ENCODE measurements around the gene CUEDC2. TPM values are rescaled to one million over a fixed set of nuclear protein-coding genes. Genes with fewer than 3 reads are reported as not detected.

The CUEDC2 gene
- total RNA-seq, 5 donors from 2014 or later (not counting 1 experiment from before 2014, with no cell fraction given), result 32.2 to 41.4 (median 37.8) TPM

DNA sequence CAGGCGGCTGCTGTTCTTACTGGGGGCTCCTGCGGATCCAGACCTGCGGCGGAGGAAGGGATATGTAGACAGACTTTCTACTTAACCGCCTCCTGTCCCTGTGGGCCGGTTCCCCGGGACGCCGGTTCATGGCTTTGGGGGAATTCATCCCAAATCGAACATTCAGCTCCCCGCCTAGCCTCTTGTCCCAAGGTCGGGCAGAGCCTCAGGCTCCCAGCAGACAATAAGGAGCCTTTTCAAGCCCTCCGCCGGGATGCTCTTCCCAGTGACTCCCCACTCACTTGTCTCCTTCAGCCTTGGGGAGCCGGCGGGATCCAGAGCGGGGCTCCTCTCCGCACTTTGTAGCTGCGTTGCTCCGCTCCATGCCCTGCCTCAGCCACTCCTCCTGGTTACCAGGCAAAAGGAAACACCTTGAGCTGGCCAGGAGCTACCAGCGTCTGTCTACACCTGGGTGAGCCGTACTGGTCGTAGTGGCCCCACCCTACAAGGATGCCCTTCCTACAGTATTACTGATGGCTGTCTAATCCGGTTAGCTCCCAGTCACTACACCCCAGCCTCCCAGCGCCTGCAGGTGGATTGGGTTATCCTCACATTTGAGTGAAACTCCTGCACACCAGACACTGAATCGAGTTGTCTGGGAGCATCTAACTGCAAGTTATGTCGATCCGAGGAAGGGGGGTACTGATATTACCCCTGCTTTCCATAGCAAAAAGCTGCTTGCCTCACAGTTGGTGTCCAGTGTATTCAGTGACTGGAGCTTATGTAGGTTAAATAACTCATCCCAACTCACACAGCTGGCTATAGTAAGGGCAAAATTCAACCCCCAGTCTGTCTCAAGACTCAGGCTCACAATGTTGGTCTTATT lies 19.0 kb upstream of the CUEDC2 start, which contains the start of gene C10orf95:
Gene C10orf95 (minus strand): TSS at position 439 of the 865 bp plus-strand sequence. CDS start 450 bp downstream, outside the sequence.
- H3K27me3 ChIP-seq (replicated peaks in 1 of 2; ENCODE audit: control insufficient read depth in 2 of 2, extremely low read depth in 1 of 2, insufficient read depth in 2 of 2, low read length in 1 of 2), result no peaks in the 10 kb centered on the region
- peak within 1 kb of the TSS; percentile 54 to 55 for H3K4me3 ChIP-seq (ENCODE audit: control insufficient read depth in 1 of 2, extremely low read depth in 1 of 2, low read length in 1 of 2)
- H3K4me3 Mint-ChIP-seq, result peak within 1 kb of the TSS; percentile 93 to 94 (median 93)
- peaks cover 5% of the 10 kb centered on the region for H3K36me3 Mint-ChIP-seq
- DNase-seq (no peak), ATAC-seq (replicated peaks in 1 of 4) (no peak)
- peak within 1 kb of the TSS; percentile 48 for H3K27ac ChIP-seq (ENCODE audit: low read length)
- peaks cover 4 to 16% of the 10 kb centered on the region in 2 donors for H3K36me3 ChIP-seq (ENCODE audit: control insufficient read depth in 2 of 2, extremely low read depth in 1 of 2, insufficient read depth in 1 of 2, low read length in 1 of 2)
- no peaks in the 10 kb centered on the region for H3K9me3 ChIP-seq
- WGBS (ENCODE audit: insufficient coverage), result 32% methylated on average over 22 of the region's 28 CpGs
- peaks cover 6 to 30% of the 10 kb centered on the region in 2 experiments for H3K4me1 ChIP-seq (ENCODE audit: control insufficient read depth in 1 of 2, extremely low read depth in 1 of 2, insufficient read depth in 2 of 2, low read length in 2 of 2)
- no peaks in the 10 kb centered on the region for H3K9me3 Mint-ChIP-seq
- POLR2A ChIA-PET, result interaction anchor here in 1 of 2 donors (0.6 to 0.8 kb wide), 4 partner anchors 9 to 227 kb away, joined by 3 to 6 read pairs (median 5); no protein-coding TSS in a partner anchor
- CTCF ChIA-PET, result interaction anchor here (0.7 to 2.6 kb wide), 6 partner anchors 10 to 434 kb away, joined by 3 to 12 read pairs (median 6); partner anchors contain the start of genes CUEDC2 (in 1 of the 2) and SUFU (in 1 of the 2)
- H3K27ac Mint-ChIP-seq, result peak within 1 kb of the TSS; percentile 69 to 84
- H3K27me3 Mint-ChIP-seq, result no peaks in the 10 kb centered on the region
- H3K4me1 Mint-ChIP-seq, result peaks cover 25 to 27% (median 26%) of the 10 kb centered on the region in 3 donors

DNA sequence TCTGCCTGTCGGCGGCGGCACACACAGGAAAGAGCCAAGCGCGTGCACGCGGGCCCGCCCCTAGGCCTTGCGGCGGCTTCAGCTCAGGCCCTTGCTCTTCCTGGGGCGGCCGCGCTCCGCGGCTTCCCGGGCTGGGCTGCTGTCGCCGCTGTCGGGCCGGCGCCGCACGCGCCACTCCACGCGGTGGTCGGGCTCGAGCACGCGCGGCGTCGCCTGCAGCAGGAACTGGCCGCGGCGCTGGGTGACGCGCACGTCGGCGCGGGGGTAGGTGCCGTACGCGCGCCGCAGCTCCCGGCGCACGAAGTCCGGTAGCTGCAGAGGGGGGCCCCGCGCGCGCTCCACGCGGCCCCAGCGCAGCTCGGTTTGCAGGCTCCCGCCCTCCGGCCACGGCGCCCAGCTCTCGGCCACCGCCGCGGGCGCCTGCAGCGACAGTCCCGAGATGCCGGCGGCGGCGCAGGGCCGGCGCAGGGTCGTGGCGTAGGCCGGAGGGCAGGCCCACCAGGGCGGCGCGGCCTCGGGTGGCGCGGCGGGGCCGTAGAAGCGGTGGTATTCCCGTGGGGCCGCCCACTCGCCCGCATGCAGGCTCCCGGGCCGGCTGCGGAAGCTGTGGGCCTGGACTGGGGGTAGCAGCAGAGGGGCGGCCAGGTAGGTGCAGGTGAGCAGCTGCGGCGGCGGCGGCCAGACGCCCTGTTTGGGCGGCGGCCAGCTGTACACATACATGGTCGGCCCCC lies 18.2 kb upstream of the CUEDC2 start:
- Mint-ChIP-seq H3K27me3 (no peaks in the 10 kb centered on the region), H3K4me1 (peaks cover 25 to 27% (median 26%) of the 10 kb centered on the region in 3 donors), H3K9me3 (no peaks in the 10 kb centered on the region), H3K36me3 (peaks cover 5% of the 10 kb centered on the region), H3K27ac (peak overlapping the region; percentile 90 to 93), H3K4me3 (peak overlapping the region; percentile 93 to 94 (median 93))
- peak overlapping the region; percentile 89 to 93 for H3K4me3 ChIP-seq (ENCODE audit: control insufficient read depth in 1 of 2, extremely low read depth in 1 of 2, low read length in 1 of 2)
- WGBS (ENCODE audit: insufficient coverage), result under 1% methylated on average over 104 of the region's 104 CpGs
- H3K27me3 ChIP-seq (replicated peaks in 1 of 2; ENCODE audit: control insufficient read depth in 2 of 2, extremely low read depth in 1 of 2, insufficient read depth in 2 of 2, low read length in 1 of 2), result no peaks in the 10 kb centered on the region
- H3K27ac ChIP-seq (ENCODE audit: low read length), result peak overlapping the region; percentile 88
- H3K9me3 ChIP-seq, result no peaks in the 10 kb centered on the region
- H3K4me1 ChIP-seq (ENCODE audit: control insufficient read depth in 1 of 2, extremely low read depth in 1 of 2, insufficient read depth in 2 of 2, low read length in 2 of 2), result peaks cover 6 to 30% of the 10 kb centered on the region in 2 experiments
- POLR2A ChIA-PET, result interaction anchor here (0.7 to 0.8 kb wide), 3 partner anchors 18 to 217 kb away, joined by 3 to 4 read pairs (median 3); partner anchors contain the start of gene CUEDC2 (in 1 of the 2)
- peak; percentile 78 to 97 (median 90) for DNase-seq
- peaks cover 0 to 10% of the 10 kb centered on the region in 2 donors for H3K36me3 ChIP-seq (ENCODE audit: control insufficient read depth in 2 of 2, extremely low read depth in 1 of 2, insufficient read depth in 1 of 2, low read length in 1 of 2)
- CTCF ChIA-PET, result interaction anchor here in 1 of 2 donors (0.9 to 2.6 kb wide), 4 partner anchors 10 to 57 kb away, joined by 4 to 12 read pairs (median 8); partner anchors contain the start of gene CUEDC2
- peak; percentile 86 to 92 (median 90) for ATAC-seq (replicated peaks in 1 of 4)

DNA sequence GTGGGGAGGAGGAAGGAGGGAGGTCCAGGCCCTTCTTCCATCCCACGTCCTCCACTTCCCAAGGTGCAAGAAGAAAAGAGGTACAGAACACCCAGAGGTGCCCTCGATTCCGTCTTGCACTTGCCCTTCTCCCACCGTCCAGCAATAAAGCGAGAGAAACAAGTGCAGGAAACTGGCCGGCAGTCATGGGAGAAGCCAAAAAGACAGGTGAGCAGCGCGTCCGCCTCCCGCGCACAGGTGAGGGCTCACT lies 17.7 kb upstream of the CUEDC2 start:
- Mint-ChIP-seq H3K36me3 (peaks cover 5% of the 10 kb centered on the region), H3K4me3 (peak overlapping the region; percentile 93 to 94 (median 93)), H3K27me3 (no peaks in the 10 kb centered on the region), H3K4me1 (peaks cover 25 to 27% (median 25%) of the 10 kb centered on the region in 3 donors), H3K9me3 (no peaks in the 10 kb centered on the region), H3K27ac (peak overlapping the region; percentile 90 to 93)
- H3K4me1 ChIP-seq (ENCODE audit: control insufficient read depth in 1 of 2, extremely low read depth in 1 of 2, insufficient read depth in 2 of 2, low read length in 2 of 2), result peaks cover 6 to 30% of the 10 kb centered on the region in 2 experiments
- DNase-seq (no peak), ATAC-seq (replicated peaks in 1 of 4) (no peak)
- no peaks in the 10 kb centered on the region for H3K27me3 ChIP-seq (replicated peaks in 1 of 2; ENCODE audit: control insufficient read depth in 2 of 2, extremely low read depth in 1 of 2, insufficient read depth in 2 of 2, low read length in 1 of 2)
- ChIA-PET CTCF (interaction anchor here in 1 of 2 donors (1.6 to 2.6 kb wide), 3 partner anchors 11 to 57 kb away, joined by 5 to 12 read pairs (median 11); partner anchors contain the start of gene CUEDC2), POLR2A (interaction anchor here (0.7 to 0.8 kb wide), 4 partner anchors 12 to 216 kb away, joined by 3 to 4 read pairs (median 3); partner anchors contain the start of gene CUEDC2 (in 1 of the 2))
- peak overlapping the region; percentile 89 to 93 for H3K4me3 ChIP-seq (ENCODE audit: control insufficient read depth in 1 of 2, extremely low read depth in 1 of 2, low read length in 1 of 2)
- H3K27ac ChIP-seq (ENCODE audit: low read length), result peak overlapping the region; percentile 88
- WGBS (ENCODE audit: insufficient coverage), result under 1% methylated on average over 10 of the region's 11 CpGs
- H3K36me3 ChIP-seq (ENCODE audit: control insufficient read depth in 2 of 2, extremely low read depth in 1 of 2, insufficient read depth in 1 of 2, low read length in 1 of 2), result peaks cover 0 to 7% of the 10 kb centered on the region in 2 donors
- H3K9me3 ChIP-seq, result no peaks in the 10 kb centered on the region

DNA sequence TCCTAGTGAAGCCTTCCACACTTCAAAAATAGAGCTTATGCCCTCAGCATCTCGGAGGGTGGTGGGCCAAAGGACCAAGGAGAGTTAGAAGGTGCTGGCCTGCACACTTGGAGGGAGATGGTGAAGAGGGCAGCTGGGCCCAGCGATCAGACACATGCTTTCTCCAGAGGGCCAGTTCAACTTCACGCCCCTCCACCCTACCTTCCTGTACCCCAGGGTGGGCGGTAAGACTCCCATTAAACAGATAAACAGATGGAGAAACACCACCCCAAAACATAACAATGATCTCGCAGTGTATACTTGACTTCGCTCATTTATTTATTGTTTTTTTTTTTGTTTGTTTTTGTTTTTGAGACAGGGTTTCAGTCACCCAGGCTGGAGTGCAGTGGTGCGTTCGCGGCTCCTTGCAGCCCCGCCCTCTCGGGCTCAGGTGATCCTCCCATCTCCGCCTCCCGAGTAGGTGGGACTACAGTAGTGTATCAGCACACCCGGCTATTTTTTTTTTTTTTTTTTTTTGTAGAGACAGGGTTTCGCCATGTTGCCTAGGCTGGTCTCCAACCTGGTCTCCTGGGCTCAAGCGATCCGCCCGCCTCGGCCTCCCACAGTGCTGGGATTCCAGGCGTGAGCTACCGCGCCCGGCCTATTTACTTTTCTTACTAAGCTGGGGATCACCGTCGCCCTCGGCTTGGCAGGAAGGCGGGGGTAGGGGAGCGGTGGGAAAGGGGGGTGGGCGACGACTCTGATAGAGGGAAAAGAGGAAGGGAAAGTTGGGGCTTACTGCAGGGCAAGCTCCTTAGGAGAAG lies 17.1 kb upstream of the CUEDC2 start:
- Mint-ChIP-seq H3K4me3 (peak overlapping the region; percentile 93 to 94 (median 93)), H3K36me3 (peaks cover 5% of the 10 kb centered on the region), H3K27me3 (no peaks in the 10 kb centered on the region), H3K4me1 (peaks cover 25 to 27% (median 25%) of the 10 kb centered on the region in 3 donors), H3K9me3 (no peaks in the 10 kb centered on the region), H3K27ac (peak overlapping the region; percentile 90 to 93)
- Histone ChIP-seq H3K36me3 (ENCODE audit: control insufficient read depth in 2 of 2, extremely low read depth in 1 of 2, insufficient read depth in 1 of 2, low read length in 1 of 2) (peaks cover 0 to 7% of the 10 kb centered on the region in 2 donors), H3K4me1 (ENCODE audit: control insufficient read depth in 1 of 2, extremely low read depth in 1 of 2, insufficient read depth in 2 of 2, low read length in 2 of 2) (peaks cover 6 to 30% of the 10 kb centered on the region in 2 experiments), H3K27me3 (replicated peaks in 1 of 2; ENCODE audit: control insufficient read depth in 2 of 2, extremely low read depth in 1 of 2, insufficient read depth in 2 of 2, low read length in 1 of 2) (no peaks in the 10 kb centered on the region), H3K4me3 (ENCODE audit: control insufficient read depth in 1 of 2, extremely low read depth in 1 of 2, low read length in 1 of 2) (peak overlapping the region; percentile 89 to 93), H3K27ac (ENCODE audit: low read length) (peak overlapping the region; percentile 88), H3K9me3 (no peaks in the 10 kb centered on the region)
- WGBS (ENCODE audit: insufficient coverage), result no CpG with 5 or more reads among the region's 30 CpGs
- ChIA-PET POLR2A (interaction anchor here (0.7 to 0.8 kb wide), 5 partner anchors 12 to 218 kb away, joined by 3 to 7 read pairs (median 3); partner anchors contain the start of gene CUEDC2 (in 1 of the 2)), CTCF (interaction anchor here in 1 of 2 donors (1.6 to 2.6 kb wide), 3 partner anchors 11 to 56 kb away, joined by 5 to 12 read pairs (median 11); partner anchors contain the start of gene CUEDC2)
- ATAC-seq (replicated peaks in 1 of 4), result peak; percentile 51 to 74 (median 54)
- peak; percentile 64 to 92 (median 86) for DNase-seq

DNA sequence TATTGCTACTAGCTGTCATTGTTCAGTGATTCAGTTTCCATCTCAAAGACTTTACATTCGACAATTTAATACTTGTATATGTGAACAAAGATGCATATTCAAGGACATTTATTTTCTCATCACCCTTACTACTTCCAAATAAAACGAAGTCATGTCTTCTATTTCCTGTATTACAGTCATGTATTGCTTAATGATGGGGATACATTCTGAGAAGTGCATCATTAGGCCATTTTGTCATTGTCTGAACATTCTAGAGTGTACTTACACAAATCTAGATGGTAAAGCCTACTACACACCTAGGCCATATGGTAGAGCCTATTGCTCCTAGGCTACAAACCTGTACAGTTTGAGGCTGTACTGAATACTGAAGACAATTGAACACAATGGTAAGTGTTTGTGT lies 12.5 kb upstream of the CUEDC2 start:
- Histone ChIP-seq H3K27ac (ENCODE audit: low read length) (no peak overlapping the region), H3K4me1 (ENCODE audit: control insufficient read depth in 1 of 2, extremely low read depth in 1 of 2, insufficient read depth in 2 of 2, low read length in 2 of 2) (peaks cover 4 to 8% of the 10 kb centered on the region in 2 experiments), H3K27me3 (replicated peaks in 1 of 2; ENCODE audit: control insufficient read depth in 2 of 2, extremely low read depth in 1 of 2, insufficient read depth in 2 of 2, low read length in 1 of 2) (no peaks in the 10 kb centered on the region), H3K36me3 (ENCODE audit: control insufficient read depth in 2 of 2, extremely low read depth in 1 of 2, insufficient read depth in 1 of 2, low read length in 1 of 2) (no peaks in the 10 kb centered on the region), H3K4me3 (ENCODE audit: control insufficient read depth in 1 of 2, extremely low read depth in 1 of 2, low read length in 1 of 2) (no peak overlapping the region), H3K9me3 (no peaks in the 10 kb centered on the region)
- Mint-ChIP-seq H3K36me3 (no peaks in the 10 kb centered on the region), H3K27ac (no peak overlapping the region), H3K4me1 (peaks cover 8 to 10% (median 9%) of the 10 kb centered on the region in 3 donors), H3K27me3 (no peaks in the 10 kb centered on the region), H3K9me3 (no peaks in the 10 kb centered on the region), H3K4me3 (no peak overlapping the region)
- ATAC-seq (replicated peaks in 1 of 4), result no peak
- ChIA-PET CTCF (interaction anchor here in 1 of 2 donors (0.6 kb wide), 1 partner anchor 184 kb away, joined by 3 read pairs; no protein-coding TSS in a partner anchor), POLR2A (interaction anchor here in 1 of 2 donors (0.7 kb wide), 1 partner anchor 44 kb away, joined by 3 read pairs; no protein-coding TSS in a partner anchor)
- no CpG with 5 or more reads among the region's 2 CpGs for WGBS (ENCODE audit: insufficient coverage)
- no peak for DNase-seq
